ENCODE results near the gene FGD5.
A peak's percentile ranks its signal among the peaks of the same experiment; 100 is the strongest.

The FGD5 gene

DNA sequence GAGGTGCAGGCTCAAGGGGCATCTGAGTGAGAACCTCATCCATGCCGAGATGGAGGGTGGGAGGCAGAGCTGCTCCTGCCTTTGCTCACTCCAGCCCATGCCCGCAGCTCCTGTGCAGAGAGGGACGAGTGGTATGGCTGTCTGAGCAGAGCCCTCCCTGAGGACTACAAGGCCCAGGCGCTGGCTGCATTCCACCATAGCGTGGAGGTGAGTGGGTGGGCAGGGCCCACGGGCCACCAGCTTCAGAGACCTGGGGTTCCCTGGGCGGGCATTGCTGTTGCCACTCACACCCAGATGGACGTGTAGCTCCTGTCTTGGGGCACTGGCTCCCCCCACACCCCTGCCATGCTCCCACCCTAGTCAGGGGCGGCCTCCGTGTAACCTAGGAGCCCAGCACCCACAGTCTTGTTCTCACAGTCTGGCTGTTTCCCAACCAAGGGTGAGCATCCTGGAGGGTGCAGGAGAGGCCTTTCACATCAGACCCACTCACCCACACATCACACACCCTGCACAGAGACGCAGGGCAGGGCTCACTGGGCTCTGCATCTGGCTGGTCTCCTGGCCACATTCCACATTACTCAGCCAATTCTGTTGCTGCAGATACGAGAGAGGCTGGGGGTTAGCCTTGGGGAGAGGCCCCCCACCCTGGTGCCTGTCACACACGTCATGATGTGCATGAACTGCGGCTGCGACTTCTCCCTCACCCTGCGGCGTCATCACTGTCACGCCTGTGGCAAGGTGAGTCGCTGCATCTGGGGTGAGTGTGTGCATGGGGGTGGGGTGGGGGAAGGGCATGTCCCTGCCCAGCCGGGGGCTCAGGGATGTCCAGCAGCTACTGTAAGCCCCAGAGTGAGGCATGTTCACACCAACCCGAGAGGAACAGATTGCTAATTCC lies 103.3 kb downstream of the FGD5 start:
- H3K27me3 Mint-ChIP-seq: no peaks in the 10 kb centered on the region
- H3K9me3 Mint-ChIP-seq: no peaks in the 10 kb centered on the region
- no peak overlapping the region for H3K27ac Mint-ChIP-seq
- H3K4me1 Mint-ChIP-seq: peaks cover 6% of the 10 kb centered on the region
- H3K4me3 Mint-ChIP-seq: no peak overlapping the region
- DNase-seq: no peak
- no peak for ATAC-seq

DNA sequence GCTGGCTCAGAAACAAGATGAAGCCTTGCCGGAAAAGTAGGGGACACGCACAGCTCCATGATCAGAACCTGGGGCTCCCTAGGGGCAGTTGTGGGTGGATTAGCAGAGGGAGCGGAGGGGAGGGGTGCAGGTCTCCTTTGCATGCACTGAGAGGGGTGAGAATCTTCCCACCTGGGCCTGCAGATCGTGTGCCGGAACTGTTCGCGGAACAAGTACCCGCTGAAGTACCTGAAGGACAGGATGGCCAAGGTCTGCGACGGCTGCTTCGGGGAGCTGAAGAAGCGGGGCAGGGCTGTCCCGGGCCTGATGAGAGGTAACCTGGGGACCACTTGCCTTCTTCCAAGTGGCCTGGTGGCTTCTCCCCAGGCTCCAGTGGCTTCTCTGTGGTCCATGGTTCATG lies 104.1 kb downstream of the FGD5 start:
- Mint-ChIP-seq H3K4me3 (no peak overlapping the region), H3K4me1 (peaks cover 6% of the 10 kb centered on the region), H3K9me3 (no peaks in the 10 kb centered on the region), H3K27me3 (no peaks in the 10 kb centered on the region), H3K27ac (no peak overlapping the region)
- DNase-seq (no peak), ATAC-seq (no peak)

- DNase-seq (no peak), ATAC-seq (no peak)
- H3K27ac Mint-ChIP-seq: no peak overlapping the region
Observed at GRCh38 chr3:14923476-14923875, 104.7 kb downstream of the FGD5 start.

GRCh38 chr3:14925729-14926591 lies 107.2 kb downstream of the FGD5 start:
- Mint-ChIP-seq H3K27ac (no peak overlapping the region), H3K9me3 (no peaks in the 10 kb centered on the region), H3K4me1 (peaks cover 6% of the 10 kb centered on the region), H3K27me3 (no peaks in the 10 kb centered on the region), H3K4me3 (no peak overlapping the region)
- ATAC-seq (no peak), DNase-seq (peak in 1 of 2 donors; percentile 11)

More at GRCh38 chr3:14923476-14923875, 104.7 kb downstream of the FGD5 start:
- H3K9me3 Mint-ChIP-seq: no peaks in the 10 kb centered on the region
- H3K4me1 Mint-ChIP-seq: peaks cover 6% of the 10 kb centered on the region
- H3K4me3 Mint-ChIP-seq: no peak overlapping the region
- no peaks in the 10 kb centered on the region for H3K27me3 Mint-ChIP-seq

DNA sequence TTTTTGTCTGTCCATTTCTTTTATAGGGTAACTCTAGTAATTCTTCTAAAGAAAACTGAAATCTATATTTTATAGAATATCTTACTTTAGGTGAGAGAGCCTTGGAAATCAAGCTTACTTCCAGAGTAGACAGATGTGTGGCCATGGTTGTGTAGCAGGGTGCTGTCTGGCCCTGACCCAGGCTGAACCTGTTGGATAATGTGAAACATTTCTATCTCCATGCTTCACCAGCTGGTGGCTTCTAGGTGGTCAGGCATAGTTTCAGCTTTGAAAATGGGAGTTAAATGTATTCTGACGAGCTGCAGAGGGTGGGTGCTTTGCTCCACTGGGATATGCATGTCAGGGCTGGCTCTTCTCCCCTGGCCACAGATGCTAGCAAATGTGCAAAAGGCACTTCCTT lies 107.8 kb downstream of the FGD5 start:
- no peaks in the 10 kb centered on the region for H3K4me1 Mint-ChIP-seq
- no peak overlapping the region for H3K4me3 Mint-ChIP-seq
- H3K9me3 Mint-ChIP-seq: no peaks in the 10 kb centered on the region
- ATAC-seq: no peak
- no peak overlapping the region for H3K27ac Mint-ChIP-seq
- no peak for DNase-seq
- H3K27me3 Mint-ChIP-seq: no peaks in the 10 kb centered on the region

GRCh38 chr3:14927308-14927707 lies 108.5 kb downstream of the FGD5 start:
- Mint-ChIP-seq H3K4me1 (no peaks in the 10 kb centered on the region), H3K4me3 (no peak overlapping the region), H3K9me3 (no peaks in the 10 kb centered on the region), H3K27ac (no peak overlapping the region), H3K27me3 (no peaks in the 10 kb centered on the region)
- DNase-seq (no peak), ATAC-seq (no peak)

- no peak for ATAC-seq
- H3K9me3 Mint-ChIP-seq: no peaks in the 10 kb centered on the region
- H3K27ac Mint-ChIP-seq: no peak overlapping the region
- DNase-seq: no peak
- H3K4me1 Mint-ChIP-seq: no peaks in the 10 kb centered on the region
- H3K4me3 Mint-ChIP-seq: no peak overlapping the region
- H3K27me3 Mint-ChIP-seq: no peaks in the 10 kb centered on the region
Observed at GRCh38 chr3:14929310-14930074, 110.7 kb downstream of the FGD5 start.

GRCh38 chr3:14933820-14934425 lies 115.2 kb downstream of the FGD5 start:
- Mint-ChIP-seq H3K27ac (no peak overlapping the region), H3K4me3 (no peak overlapping the region), H3K27me3 (no peaks in the 10 kb centered on the region), H3K4me1 (no peaks in the 10 kb centered on the region), H3K9me3 (no peaks in the 10 kb centered on the region)
- no peak for ATAC-seq
- no peak for DNase-seq

GRCh38 chr3:14935592-14936345 lies 117.0 kb downstream of the FGD5 start:
- peak overlapping the region in 1 of 2 donors; percentile 42 for H3K27ac Mint-ChIP-seq
- no peak overlapping the region for H3K4me3 Mint-ChIP-seq
- DNase-seq (no peak), ATAC-seq (no peak)
- H3K9me3 Mint-ChIP-seq: no peaks in the 10 kb centered on the region
- no peaks in the 10 kb centered on the region for H3K4me1 Mint-ChIP-seq
- H3K27me3 Mint-ChIP-seq: no peaks in the 10 kb centered on the region

DNA sequence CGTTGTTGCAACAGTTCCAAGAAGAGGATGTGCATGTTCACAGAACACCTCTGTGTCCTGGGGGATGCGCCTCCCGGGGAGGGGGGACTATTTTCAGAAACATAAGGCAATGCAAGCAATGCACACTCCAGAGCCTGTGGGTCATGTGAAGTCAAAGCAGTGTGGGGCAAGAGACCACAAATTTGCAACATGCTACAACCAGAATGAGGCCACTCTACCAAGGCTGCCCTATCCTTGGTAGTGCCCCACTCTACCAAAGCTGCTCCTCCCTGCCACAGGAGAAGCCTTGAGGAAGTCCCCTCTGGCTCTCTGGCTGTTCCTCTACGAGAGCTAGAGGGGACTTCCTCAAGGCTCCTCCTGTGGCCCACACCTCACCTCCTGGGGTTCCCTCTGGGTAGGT lies 120.2 kb downstream of the FGD5 start:
- Mint-ChIP-seq H3K4me1 (peaks cover 6% of the 10 kb centered on the region), H3K9me3 (no peaks in the 10 kb centered on the region), H3K27ac (no peak overlapping the region), H3K27me3 (no peaks in the 10 kb centered on the region), H3K4me3 (no peak overlapping the region)
- DNase-seq: no peak
- ATAC-seq: no peak

GRCh38 chr3:14941871-14942270 lies 123.1 kb downstream of the FGD5 start:
- Mint-ChIP-seq H3K4me3 (no peak overlapping the region), H3K9me3 (no peaks in the 10 kb centered on the region), H3K27ac (no peak overlapping the region), H3K4me1 (peaks cover 16% of the 10 kb centered on the region), H3K27me3 (no peaks in the 10 kb centered on the region)
- ATAC-seq (no peak), DNase-seq (no peak)

DNA sequence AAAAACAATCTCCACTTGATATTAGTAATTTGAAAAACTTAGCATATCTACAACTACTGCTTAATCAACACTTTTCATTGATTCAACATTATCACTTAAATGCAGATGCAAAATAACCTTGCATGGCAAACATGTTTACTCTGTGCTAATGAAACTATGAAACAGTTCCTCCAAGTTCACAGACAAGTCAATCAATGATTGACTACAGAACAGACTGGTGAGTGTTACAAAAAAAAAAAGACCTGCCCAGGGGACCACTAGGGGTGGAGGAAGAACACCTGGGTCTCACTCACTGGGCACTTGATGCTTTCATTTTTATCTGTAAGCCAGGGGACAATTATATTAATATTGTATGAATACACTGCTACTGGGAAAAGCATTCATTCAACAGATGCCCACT lies 124.3 kb downstream of the FGD5 start:
- DNase-seq: no peak
- no peak for ATAC-seq
- Mint-ChIP-seq H3K4me1 (peaks cover 16% of the 10 kb centered on the region), H3K27me3 (no peaks in the 10 kb centered on the region), H3K4me3 (no peak overlapping the region), H3K9me3 (no peaks in the 10 kb centered on the region), H3K27ac (peak overlapping the region in 1 of 2 donors; percentile 20)

- Mint-ChIP-seq H3K9me3 (no peaks in the 10 kb centered on the region), H3K27ac (no peak overlapping the region), H3K27me3 (no peaks in the 10 kb centered on the region), H3K4me1 (peaks cover 33% of the 10 kb centered on the region), H3K4me3 (peak overlapping the region; percentile 93 to 97)
- DNase-seq: no peak
- ATAC-seq: no peak
Observed at GRCh38 chr3:14946236-14946635, 127.5 kb downstream of the FGD5 start.

DNA sequence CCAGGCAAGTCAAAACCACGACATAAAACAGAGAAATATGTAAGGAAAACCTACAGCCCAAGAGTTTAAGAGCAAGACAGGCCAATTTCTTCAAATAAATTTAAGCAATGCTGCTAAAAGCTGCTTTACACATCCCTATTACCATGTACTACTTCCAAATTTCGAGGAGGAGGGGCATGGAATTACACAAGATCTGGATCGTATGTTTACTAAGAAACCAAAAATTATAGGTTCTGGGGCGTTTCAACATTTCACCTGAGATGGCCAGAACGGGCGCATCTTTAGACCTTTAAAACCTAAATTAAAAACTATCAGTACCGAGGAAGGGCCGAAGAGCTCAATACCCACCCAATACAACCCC lies 128.0 kb downstream of the FGD5 start:
- no peaks in the 10 kb centered on the region for H3K27me3 Mint-ChIP-seq
- H3K9me3 Mint-ChIP-seq: no peaks in the 10 kb centered on the region
- H3K27ac Mint-ChIP-seq: peak overlapping the region; percentile 97
- peaks cover 35% of the 10 kb centered on the region for H3K4me1 Mint-ChIP-seq
- peak overlapping the region; percentile 93 to 97 for H3K4me3 Mint-ChIP-seq
- DNase-seq: no peak
- ATAC-seq: no peak
